Epithelial cell of proximal tubule (primary cell): Measurements from ENCODE around the gene SMAD7. TPM values are rescaled to one million over a fixed set of nuclear protein-coding genes. Genes with fewer than 3 reads are reported as not detected.
A peak's percentile ranks its signal among the peaks of the same experiment; 100 is the strongest.

Experiments
- DNase-seq: peaks from one replicate; pipeline ENCODE4 v3.0.0-alpha.2; 2011; ENCODE audit warnings: low read depth
- H3K4me3 ChIP-seq: 2 replicates; pipeline ENCODE4 v1.5.1; 2011; ENCODE audit warnings: low read depth, mild to moderate bottlenecking, low read length
- total RNA-seq: library from RNA; depleted of rRNA; stranded (reverse); fragments of >200 nt; gene quantifications from 2 replicates; pipeline ENCODE4 v1.2.3, GENCODE V29; 2015
- TF ChIP-seq, protein P1 (sequence below): conservative IDR thresholded peaks from 2 replicates; pipeline ENCODE4 v1.5.1; 2012; ENCODE audit warnings: low read depth, mild to moderate bottlenecking, low read length

Gene SMAD7
- total RNA-seq, 1 donor from 2014 or later = 30.4 TPM

DNA sequence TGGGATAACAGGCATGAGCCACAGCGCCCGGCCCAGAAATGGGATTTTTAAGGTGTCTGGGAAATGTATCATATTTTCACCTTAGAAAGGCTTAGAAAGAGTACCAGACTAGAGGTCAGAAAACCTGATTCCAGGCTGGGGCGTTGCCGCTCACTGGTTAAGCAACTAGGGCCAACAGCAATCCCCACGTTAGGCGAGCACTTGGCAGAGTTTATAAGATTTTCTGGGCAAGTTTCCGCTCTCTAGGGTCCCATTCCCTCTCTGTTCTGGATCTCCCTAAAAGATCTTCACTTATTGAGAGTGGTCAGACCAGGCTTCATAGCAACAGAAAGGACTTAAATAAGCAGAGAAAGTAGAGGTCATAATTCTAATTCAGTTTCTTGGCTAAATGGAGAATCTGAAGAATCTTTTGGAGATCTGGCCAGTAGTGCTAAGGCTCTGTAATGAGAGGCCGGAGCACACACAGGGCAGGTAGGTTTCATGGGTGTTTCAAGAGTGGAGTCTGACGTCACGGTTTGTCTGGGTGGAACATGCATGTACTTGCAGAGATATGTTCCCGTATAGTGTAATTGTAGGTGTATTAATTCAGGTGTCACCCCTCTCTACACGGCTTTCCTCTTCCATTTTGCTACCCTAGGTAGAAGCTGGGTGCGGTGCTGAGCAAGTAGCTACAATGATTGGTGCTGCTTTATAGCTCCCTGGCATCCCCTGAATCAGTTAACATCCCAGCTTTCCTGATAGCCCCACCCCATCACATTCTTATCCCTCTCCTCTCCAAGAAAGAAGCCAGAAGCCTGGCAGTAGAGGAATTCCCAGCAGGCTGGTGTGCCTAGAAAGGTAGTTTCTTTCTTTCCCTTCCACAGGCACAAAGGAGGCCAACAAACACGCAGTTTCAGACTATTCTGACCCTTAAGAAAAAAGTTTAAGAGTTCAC, 4.4 kb upstream of the SMAD7 start:
- TF ChIP-seq, protein P1, sequence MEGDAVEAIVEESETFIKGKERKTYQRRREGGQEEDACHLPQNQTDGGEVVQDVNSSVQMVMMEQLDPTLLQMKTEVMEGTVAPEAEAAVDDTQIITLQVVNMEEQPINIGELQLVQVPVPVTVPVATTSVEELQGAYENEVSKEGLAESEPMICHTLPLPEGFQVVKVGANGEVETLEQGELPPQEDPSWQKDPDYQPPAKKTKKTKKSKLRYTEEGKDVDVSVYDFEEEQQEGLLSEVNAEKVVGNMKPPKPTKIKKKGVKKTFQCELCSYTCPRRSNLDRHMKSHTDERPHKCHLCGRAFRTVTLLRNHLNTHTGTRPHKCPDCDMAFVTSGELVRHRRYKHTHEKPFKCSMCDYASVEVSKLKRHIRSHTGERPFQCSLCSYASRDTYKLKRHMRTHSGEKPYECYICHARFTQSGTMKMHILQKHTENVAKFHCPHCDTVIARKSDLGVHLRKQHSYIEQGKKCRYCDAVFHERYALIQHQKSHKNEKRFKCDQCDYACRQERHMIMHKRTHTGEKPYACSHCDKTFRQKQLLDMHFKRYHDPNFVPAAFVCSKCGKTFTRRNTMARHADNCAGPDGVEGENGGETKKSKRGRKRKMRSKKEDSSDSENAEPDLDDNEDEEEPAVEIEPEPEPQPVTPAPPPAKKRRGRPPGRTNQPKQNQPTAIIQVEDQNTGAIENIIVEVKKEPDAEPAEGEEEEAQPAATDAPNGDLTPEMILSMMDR = no peak
- H3K4me3 ChIP-seq = no peak overlapping the region
- DNase-seq = no peak

DNA sequence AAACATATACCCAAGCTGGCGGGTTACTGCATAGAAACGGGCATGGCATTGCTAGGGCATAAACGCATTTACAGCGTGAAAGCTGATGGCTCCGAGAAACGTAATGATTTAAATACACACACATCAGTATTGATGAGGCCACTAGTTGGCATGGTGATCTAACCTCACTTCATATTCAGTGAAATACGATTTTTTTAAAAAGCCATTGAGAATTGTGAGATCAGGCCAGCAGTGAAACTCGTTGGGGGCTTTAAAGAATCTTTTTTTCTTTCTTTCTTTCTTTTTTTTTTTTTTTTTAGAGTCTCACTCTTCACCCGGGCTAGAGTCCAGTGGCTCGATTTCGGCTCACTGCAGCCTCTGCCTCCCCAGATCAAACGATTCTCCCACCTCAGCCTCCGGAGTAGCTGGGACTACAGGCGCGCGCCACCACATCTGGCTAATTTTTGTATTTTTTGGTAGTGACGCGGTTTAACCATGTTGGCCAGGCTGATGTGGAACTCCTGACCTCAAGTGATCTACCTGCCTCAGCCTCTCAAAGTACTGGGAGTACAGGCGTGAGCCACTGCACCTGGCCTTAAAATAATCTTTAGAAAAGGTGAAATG, 2.4 kb upstream of the SMAD7 start:
- TF ChIP-seq, protein P1 = no peak
- no peak for DNase-seq
- peak overlapping the region; percentile 71 for H3K4me3 ChIP-seq

DNA sequence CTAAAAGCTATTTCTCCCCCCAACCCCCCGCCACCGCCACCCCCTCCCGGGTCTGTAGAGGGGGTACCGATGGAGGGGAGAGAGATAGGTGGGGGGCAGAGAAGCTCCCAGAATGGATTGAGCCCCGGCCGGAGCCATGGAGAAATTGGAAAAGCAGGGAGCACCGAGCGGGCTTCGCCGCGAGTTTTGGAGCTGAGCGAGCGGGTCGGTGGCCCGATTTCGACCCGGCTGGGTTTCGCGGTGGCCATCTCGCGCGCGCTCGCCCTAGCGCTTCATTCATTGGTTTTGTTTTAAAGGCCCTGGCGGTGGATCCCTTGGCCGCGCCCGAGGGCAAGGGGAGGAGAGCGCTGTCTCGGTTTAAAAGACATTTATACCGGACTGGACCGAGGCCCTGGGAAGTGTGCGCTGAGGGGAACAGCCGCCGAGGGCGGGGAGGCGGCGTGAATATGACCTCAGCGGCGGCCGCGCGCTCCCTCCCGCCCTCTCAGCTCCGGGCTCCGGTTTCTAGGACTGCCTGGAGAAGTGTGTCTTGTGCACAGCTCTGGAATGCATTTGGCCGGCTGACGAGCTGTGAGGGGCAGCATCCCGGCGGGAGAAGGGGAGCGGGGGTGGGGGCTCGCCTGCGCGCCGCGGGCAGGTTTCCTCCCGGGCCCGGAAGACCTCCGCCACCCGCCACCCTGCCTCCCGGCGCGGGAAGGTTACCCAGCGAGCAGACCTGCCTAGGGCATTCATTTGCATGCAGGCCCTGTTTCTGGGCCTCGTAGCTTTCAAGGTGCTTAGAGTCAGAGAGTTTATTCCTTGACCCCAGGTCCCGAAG, 1.7 kb upstream of the SMAD7 start:
- H3K4me3 ChIP-seq = peak overlapping the region; percentile 71
- no peak for DNase-seq
- TF ChIP-seq, protein P1 = no peak

- peak overlapping the region; percentile 74 for H3K4me3 ChIP-seq
- no peak for DNase-seq
- TF ChIP-seq, protein P1 = peak; percentile 19
These were observed 902 bp upstream of the SMAD7 start for GRCh38 chr18:48951448-48952286.

DNA sequence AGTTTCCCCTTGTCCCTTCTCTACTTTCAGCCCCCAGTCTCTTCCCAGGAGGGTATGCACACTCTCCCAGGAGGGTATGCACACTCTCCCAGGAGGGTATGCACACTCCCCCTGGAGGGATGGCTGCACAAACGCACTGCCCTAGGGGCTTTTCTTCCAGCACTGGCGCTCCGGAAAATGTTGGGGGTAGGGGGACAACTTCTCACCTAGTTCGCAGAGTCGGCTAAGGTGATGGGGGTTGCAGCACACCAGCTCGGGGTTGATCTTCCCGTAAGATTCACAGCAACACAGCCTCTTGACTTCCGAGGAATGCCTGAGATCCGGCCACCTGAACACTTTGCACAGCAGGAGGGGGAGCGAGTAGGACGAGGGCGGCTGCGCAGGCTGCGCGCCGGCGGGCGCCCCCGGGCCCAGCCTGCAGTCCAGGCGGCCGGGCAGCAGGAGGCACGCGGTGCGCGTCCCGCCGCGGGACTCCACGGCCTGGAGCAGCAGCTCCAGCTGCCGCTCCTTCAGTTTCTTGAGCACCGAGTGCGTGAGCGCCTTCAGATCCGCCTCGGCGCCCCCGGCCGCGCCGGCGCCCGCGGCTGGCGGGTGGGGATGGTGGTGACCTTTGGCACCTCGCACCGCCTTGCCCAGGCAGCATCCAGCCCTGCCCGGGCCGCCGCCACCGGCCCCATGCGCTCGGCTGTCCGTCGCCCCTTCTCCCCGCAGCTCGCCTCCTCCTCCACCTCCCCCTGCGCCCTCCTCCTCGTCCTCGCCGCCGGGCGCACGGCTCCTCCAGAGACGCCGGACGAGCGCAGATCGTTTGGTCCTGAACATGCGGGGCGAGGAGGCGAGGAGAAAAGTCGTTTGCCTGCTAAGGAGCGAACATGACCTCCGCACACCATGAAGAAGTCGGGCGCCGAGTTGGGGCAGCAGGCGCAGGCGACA, 894 bp downstream of the SMAD7 start:
- peak overlapping the region; percentile 74 for H3K4me3 ChIP-seq
- no peak for DNase-seq
- TF ChIP-seq, protein P1 = no peak
